MM.1S (cell line): ENCODE data around the gene CMTM3.

ENCODE experiments used
- DNase-seq: peaks from one replicate; pipeline ENCODE4 v3.0.0-alpha.2; 2015
- H2AFZ ChIP-seq: fragments of 300-600 bp; sonication (generic); 2 replicates; pipeline ENCODE4 v1.6.0; 2016; ENCODE audit warnings: antibody characterized with exemption, low read length
- H3F3A ChIP-seq: fragments of 300-600 bp; sonication (generic); 2 replicates; pipeline ENCODE4 v1.6.1; 2016; ENCODE audit warnings: mild to moderate bottlenecking, antibody characterized with exemption, low read length, moderate library complexity, mixed read lengths; ENCODE audit not compliant: insufficient read depth
- H3K27ac ChIP-seq: fragments of 300-600 bp; sonication (generic); 2 replicates; pipeline ENCODE4 v1.5.1; 2016; ENCODE audit warnings: mild to moderate bottlenecking, low read length
- H3K27me3 ChIP-seq: fragments of 300-600 bp; sonication (generic); replicated peaks from 2 replicates; pipeline ENCODE4 v1.6.0; 2016; ENCODE audit warnings: low read length; ENCODE audit not compliant: insufficient read depth
- H3K36me3 ChIP-seq: fragments of 300-600 bp; sonication (generic); replicated peaks from 2 replicates; pipeline ENCODE4 v1.6.1; 2016; ENCODE audit warnings: mild to moderate bottlenecking, low read length, mixed read lengths; ENCODE audit not compliant: insufficient read depth
- H3K4me1 ChIP-seq: fragments of 300-600 bp; sonication (generic); 2 replicates; pipeline ENCODE4 v1.6.1; 2016; ENCODE audit warnings: low read length, mixed read lengths
- H3K4me2 ChIP-seq: fragments of 300-600 bp; sonication (generic); 2 replicates; pipeline ENCODE4 v1.6.0; 2016; ENCODE audit warnings: low read depth, low read length
- H3K4me3 ChIP-seq: fragments of 300-600 bp; sonication (generic); 2 replicates; pipeline ENCODE4 v1.5.1; 2016; ENCODE audit warnings: low read length, mixed read lengths
- H3K79me2 ChIP-seq: fragments of 300-600 bp; sonication (generic); 2 replicates; pipeline ENCODE4 v1.6.1; 2016; ENCODE audit warnings: mixed run types, low read length, mixed read lengths
- H3K9ac ChIP-seq: fragments of 300-600 bp; sonication (generic); 2 replicates; pipeline ENCODE4 v1.6.1; 2016; ENCODE audit warnings: low read length, mixed read lengths
- H3K9me2 ChIP-seq: fragments of 300-600 bp; sonication (generic); replicated peaks from 2 replicates; pipeline ENCODE4 v1.6.1; 2016; ENCODE audit warnings: mild to moderate bottlenecking, low read length, mixed read lengths; ENCODE audit not compliant: insufficient read depth
- H3K9me3 ChIP-seq: fragments of 300-600 bp; sonication (generic); replicated peaks from 2 replicates; pipeline ENCODE4 v1.6.1; 2016; ENCODE audit warnings: mild to moderate bottlenecking, low read length, mixed read lengths; ENCODE audit not compliant: insufficient read depth
- H4K20me1 ChIP-seq: fragments of 300-600 bp; sonication (generic); 2 replicates; pipeline ENCODE4 v1.6.1; 2016; ENCODE audit warnings: mild to moderate bottlenecking, low read length, moderate library complexity, mixed read lengths; ENCODE audit not compliant: insufficient read depth
- EZH2 ChIP-seq: fragments of 300-600 bp; sonication (generic); optimal IDR thresholded peaks from 2 replicates; pipeline ENCODE3; 2017; ENCODE audit warnings: low read depth, mild to moderate bottlenecking, antibody characterized with exemption, low read length, mixed read lengths
- EZH2phosphoT487 ChIP-seq: fragments of 300-600 bp; sonication (generic); IDR thresholded peaks from 2 replicates; pipeline ENCODE4 v1.6.1; 2018; ENCODE audit warnings: antibody characterized with exemption, low read length
- TF ChIP-seq, protein P1 (sequence below): fragments of 300-600 bp; sonication (generic); IDR thresholded peaks from 2 replicates; pipeline ENCODE4 v1.5.1; 2016; ENCODE audit warnings: antibody characterized with exemption, low read length, mixed read lengths

CMTM3 gene

DNA sequence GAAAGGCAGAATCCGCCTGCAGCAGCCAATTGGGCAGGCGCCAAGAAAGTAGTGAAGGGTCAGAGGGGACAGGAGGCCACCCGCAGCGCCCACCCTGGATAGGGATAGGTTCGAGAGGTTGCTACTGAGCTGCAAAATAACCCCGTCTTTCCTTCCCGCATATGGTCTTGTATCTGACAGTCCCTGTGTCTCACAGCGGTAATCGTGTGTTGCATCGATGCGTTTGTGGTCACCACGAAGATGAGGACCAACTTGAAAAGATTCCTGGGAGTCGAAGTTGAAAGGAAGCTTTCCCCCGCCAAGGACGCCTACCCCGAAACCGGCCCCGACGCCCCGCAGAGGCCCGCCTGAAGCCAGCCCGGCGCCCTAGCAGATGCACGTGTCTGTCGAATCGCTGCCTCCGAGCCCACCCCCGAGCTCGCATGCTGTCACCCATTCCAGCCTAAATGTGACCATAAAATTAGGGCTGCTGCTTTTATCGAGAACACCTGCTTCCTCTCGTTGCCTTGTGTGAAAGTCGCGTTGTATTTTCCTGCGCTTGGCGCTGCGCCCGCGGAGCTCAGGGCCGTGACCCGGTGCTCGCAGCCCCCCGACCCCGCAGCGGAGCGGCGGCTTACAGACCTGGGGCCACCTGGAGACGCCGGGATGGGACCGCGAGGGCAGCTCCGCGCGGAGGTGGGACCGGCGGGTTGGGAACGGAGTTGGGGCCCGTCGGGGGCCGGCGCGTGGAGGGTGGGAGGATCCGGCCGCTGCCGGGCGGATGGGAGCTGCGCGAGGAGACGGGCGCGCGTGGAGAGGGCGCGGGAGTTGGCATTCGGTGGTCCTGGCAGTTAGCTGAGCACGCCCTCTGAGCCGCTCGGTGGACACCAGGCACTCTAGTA is 25.6 kb upstream of the CMTM3 start, which contains the start of gene CMTM2:
Gene CMTM2, plus strand, starts transcription at position 813 of the 881 bp plus-strand sequence. CDS start 145 bp downstream, outside the sequence.
- Histone ChIP-seq H3K4me2 (no peak within 1 kb of the TSS), H3K27ac (no peak within 1 kb of the TSS)

DNA sequence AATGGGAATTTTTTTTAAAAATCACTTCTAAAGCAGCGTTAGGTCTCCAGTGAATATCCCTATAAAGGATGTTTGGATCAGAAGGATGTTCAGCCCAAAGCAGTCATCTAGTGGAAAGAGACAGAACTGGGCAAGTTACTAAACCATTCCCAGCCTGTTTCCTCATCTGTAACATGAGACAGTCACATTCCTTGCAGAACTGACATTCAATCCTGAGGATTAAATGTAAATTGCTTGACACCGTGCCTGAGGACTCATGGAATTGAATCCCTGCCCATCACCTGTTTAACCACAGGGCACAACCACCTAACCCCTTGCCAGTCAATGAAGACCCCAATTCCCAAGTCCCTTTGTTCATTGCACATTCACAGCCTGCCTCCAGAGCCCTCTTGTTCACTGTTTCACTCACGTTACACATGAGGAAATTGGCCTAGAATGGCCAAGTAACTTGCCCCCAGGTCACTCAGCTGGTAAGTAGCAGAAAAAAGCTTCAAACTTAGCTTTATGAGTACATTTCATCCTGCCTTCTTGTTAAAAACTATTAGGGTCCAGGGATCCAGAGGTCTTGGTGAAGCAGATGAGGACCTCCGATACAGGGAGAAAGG is 23.8 kb upstream of the CMTM3 start:
- Histone ChIP-seq H3K36me3 (no peaks in the 10 kb centered on the region), H3K9me3 (no peaks in the 10 kb centered on the region), H3K27me3 (no peaks in the 10 kb centered on the region), H4K20me1 (no peaks in the 10 kb centered on the region), H2AFZ (no peak overlapping the region), H3K4me2 (no peak overlapping the region), H3K9me2 (no peaks in the 10 kb centered on the region), H3K4me1 (no peaks in the 10 kb centered on the region), H3K27ac (no peak overlapping the region), H3F3A (no peaks in the 10 kb centered on the region), H3K4me3 (no peak overlapping the region), H3K9ac (no peak overlapping the region), H3K79me2 (no peaks in the 10 kb centered on the region)
- DNase-seq: no peak
- no peak for TF ChIP-seq EZH2
- TF ChIP-seq, protein P1, sequence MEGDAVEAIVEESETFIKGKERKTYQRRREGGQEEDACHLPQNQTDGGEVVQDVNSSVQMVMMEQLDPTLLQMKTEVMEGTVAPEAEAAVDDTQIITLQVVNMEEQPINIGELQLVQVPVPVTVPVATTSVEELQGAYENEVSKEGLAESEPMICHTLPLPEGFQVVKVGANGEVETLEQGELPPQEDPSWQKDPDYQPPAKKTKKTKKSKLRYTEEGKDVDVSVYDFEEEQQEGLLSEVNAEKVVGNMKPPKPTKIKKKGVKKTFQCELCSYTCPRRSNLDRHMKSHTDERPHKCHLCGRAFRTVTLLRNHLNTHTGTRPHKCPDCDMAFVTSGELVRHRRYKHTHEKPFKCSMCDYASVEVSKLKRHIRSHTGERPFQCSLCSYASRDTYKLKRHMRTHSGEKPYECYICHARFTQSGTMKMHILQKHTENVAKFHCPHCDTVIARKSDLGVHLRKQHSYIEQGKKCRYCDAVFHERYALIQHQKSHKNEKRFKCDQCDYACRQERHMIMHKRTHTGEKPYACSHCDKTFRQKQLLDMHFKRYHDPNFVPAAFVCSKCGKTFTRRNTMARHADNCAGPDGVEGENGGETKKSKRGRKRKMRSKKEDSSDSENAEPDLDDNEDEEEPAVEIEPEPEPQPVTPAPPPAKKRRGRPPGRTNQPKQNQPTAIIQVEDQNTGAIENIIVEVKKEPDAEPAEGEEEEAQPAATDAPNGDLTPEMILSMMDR: no peak
- no peak for TF ChIP-seq EZH2phosphoT487

More for the DNA sequence above, 25.6 kb upstream of the CMTM3 start, which contains the start of gene CMTM2:
- no peaks in the 10 kb centered on the region for H3K9me2 ChIP-seq
- H3K27me3 ChIP-seq: no peaks in the 10 kb centered on the region
- no peaks in the 10 kb centered on the region for H3K36me3 ChIP-seq
- no peak for TF ChIP-seq EZH2phosphoT487
- no peak for TF ChIP-seq EZH2
- TF ChIP-seq, protein P1: no peak
- no peaks in the 10 kb centered on the region for H3K9me3 ChIP-seq
- no peak within 1 kb of the TSS for H3K4me3 ChIP-seq
- no peak for DNase-seq
- no peaks in the 10 kb centered on the region for H3F3A ChIP-seq
- H3K4me1 ChIP-seq: no peaks in the 10 kb centered on the region
- H2AFZ ChIP-seq: no peak within 1 kb of the TSS
- no peaks in the 10 kb centered on the region for H4K20me1 ChIP-seq
- H3K79me2 ChIP-seq: no peaks in the 10 kb centered on the region
- no peak within 1 kb of the TSS for H3K9ac ChIP-seq

DNA sequence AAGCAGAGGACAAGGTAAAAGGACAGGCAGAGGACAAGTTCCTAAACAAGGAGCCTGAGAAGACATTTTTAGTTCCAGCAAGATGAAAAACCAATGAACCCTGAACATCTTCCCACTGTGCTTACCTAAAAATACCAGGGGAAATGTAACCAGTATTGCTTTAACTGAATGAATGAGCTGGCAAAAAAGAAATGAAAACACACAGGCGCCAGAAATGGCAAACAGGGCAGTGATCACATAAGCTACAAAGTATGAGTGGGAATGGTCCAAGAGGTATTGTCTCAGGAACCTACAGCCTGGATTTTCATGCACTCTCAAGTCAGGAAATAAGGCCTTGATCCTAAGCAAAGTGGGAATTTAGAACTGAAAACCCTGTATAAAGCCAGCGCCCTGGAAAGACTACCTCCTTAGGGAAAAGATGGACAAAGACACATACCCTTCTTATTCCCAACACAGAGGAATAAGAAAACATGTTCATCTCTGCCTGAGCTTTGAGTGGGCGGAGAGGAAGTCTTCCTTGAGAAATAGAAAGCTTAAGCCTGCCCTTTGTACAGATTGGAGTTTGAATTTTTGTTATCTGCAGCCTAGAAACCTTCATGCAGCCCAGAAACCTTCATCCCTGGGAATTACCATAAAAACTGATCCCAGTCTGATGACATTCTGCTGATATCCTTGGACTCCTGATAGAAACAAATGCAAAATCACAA is 23.1 kb upstream of the CMTM3 start:
- no peaks in the 10 kb centered on the region for H3K79me2 ChIP-seq

More for the DNA sequence above, 23.1 kb upstream of the CMTM3 start:
- no peaks in the 10 kb centered on the region for H3F3A ChIP-seq
- no peaks in the 10 kb centered on the region for H3K9me2 ChIP-seq
- H3K27ac ChIP-seq: no peak overlapping the region
- H3K4me1 ChIP-seq: no peaks in the 10 kb centered on the region
- no peak for DNase-seq
- H2AFZ ChIP-seq: no peak overlapping the region
- H4K20me1 ChIP-seq: no peaks in the 10 kb centered on the region
- no peaks in the 10 kb centered on the region for H3K9me3 ChIP-seq
- H3K27me3 ChIP-seq: no peaks in the 10 kb centered on the region
- no peak overlapping the region for H3K9ac ChIP-seq
- no peak for TF ChIP-seq EZH2
- no peak for TF ChIP-seq EZH2phosphoT487
- TF ChIP-seq, protein P1: no peak
- H3K36me3 ChIP-seq: no peaks in the 10 kb centered on the region
- H3K4me2 ChIP-seq: no peak overlapping the region
- H3K4me3 ChIP-seq: no peak overlapping the region
